NCI-H2227 treated with DMSO at 0.1 percent for 48 hours (cell line): Measurements from ENCODE around the gene OR8D1.
"Not testable (repeated sequence)": the region's sequence is repeated elsewhere in the genome, so short reads cannot be mapped to it uniquely, and the experiment has no call there.

Experiments used
- DNase-seq: peaks from one replicate; lab custom pipeline; 2025; lab: John Stamatoyannopoulos, UW

Gene OR8D1

GRCh38 chr11:124285610-124286344 is 28.0 kb downstream of the OR8D1 start:
- no peak for DNase-seq

GRCh38 chr11:124278261-124278660 is 35.5 kb downstream of the OR8D1 start:
- DNase-seq = no peak

GRCh38 chr11:124277804-124278203 is 35.9 kb downstream of the OR8D1 start:
- no peak for DNase-seq

DNA sequence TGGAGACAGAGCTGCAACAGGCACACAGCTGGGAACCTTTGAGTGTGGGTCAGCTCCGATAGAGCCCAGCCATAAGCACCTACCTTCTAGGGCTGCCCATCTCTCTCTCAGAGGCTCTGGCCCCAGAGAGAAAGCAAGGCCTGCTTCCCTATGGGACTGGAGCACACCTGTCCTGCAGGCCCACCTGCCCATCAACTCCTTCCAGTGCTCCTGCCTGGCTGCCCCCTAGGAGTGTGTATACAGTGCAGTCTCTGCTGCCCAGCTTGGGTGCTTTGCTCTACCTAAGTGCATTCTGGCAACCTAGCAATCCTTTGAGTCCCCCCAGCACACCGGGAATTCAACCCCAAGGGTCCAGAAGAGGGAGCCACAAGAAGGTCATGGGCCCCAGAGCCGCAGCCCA is 36.5 kb downstream of the OR8D1 start:
- no peak for DNase-seq

DNA sequence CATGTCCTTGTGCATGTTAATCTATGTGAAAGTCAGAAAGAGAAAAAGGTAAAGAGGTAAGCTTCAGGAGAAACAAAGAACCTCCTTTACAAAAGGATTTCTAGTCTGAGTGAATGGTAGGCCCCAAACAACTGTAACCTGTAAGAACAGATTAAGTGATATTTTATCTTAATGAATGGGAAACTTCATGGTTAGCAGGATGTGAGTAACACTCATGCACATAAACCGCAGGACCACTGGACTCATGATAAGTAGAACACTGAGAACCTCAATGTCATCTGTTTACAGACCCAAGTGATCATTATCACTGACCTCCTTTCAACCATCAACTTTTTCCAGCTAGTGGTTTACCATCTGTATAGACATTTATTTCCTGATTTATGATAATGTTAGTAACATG is 37.7 kb downstream of the OR8D1 start:
- no peak for DNase-seq

- DNase-seq = no peak
Measured at GRCh38 chr11:124274000-124274399, 39.7 kb downstream of the OR8D1 start.

GRCh38 chr11:124270886-124271285 is 42.9 kb downstream of the OR8D1 start:
- not testable (repeated sequence) for DNase-seq

DNA sequence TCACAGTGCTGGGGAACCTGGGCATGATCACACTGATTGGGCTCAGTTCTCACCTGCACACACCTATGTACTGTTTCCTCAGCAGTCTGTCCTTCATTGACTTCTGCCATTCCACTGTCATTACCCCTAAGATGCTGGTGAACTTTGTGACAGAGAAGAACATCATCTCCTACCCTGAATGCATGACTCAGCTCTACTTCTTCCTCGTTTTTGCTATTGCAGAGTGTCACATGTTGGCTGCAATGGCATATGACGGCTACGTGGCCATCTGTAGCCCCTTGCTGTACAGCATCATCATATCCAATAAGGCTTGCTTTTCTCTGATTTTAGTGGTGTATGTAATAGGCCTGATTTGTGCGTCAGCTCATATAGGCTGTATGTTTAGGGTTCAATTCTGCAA is 48.7 kb downstream of the OR8D1 start:
- not testable (repeated sequence) for DNase-seq

DNA sequence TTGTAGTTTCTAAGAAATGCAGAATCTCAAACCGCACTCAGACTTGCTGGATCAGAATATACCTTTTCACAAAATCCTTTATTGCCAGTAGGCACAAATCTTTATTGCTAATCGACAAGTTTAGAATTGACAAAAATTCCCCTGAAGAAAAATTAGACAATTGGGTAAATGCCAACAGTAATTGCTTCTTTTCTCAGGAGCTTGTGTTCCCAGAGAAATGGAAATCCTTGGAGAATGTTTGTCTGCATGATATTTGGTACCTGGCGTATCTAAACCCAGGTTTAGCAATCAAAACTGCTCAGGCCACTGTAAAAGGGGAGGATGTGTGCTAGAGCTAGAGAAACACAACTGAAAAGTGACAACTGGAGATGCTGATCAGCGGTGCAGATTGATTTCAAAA is 57.7 kb downstream of the OR8D1 start, which contains the start of gene OR8G5:
Gene OR8G5 (plus strand): TSS at position 301 of the 400 bp plus-strand sequence. CDS start 8,556 bp downstream, outside the sequence.
- no peak for DNase-seq
